Spleen (tissue), 11 donors: ENCODE measurements around the gene CDIPT. TPM values are rescaled to one million over a fixed set of nuclear protein-coding genes. Genes with fewer than 3 reads are reported as not detected.

ENCODE experiments used
- DNase-seq: peaks from one replicate; pipeline ENCODE4 v3.0.0-alpha.2; 2020
- H3K27ac ChIP-seq, 8 donors: fragments of 200-600 bp; sonication (generic) in 7 of 8; 1 replicate in 4 of 8; 2 replicates in 4 of 8; pipeline versions ENCODE4 v1.5.0 to v1.8.0; 2016 to 2021; ENCODE audit warnings: inconsistent platforms in 4 of 8, mild to moderate bottlenecking in 4 of 8, moderate library complexity in 1 of 8
- H3K27me3 ChIP-seq, 7 donors: fragments of 200-600 bp; sonication (generic) in 6 of 7; replicated peaks in 1 of 7; 1 replicate in 4 of 7; 2 replicates in 3 of 7; pipeline versions ENCODE4 v1.5.0 to v1.8.0; 2016 to 2021; ENCODE audit warnings: inconsistent platforms in 3 of 7, mild to moderate bottlenecking in 1 of 7
- H3K36me3 ChIP-seq, 6 donors: fragments of 200-600 bp; sonication (generic) in 5 of 6; 1 replicate in 4 of 6; 2 replicates in 2 of 6; pipeline versions ENCODE4 v1.5.0 to v1.8.0; 2016 to 2021; ENCODE audit warnings: inconsistent platforms in 2 of 6
- H3K4me1 ChIP-seq, 6 donors: fragments of 200-600 bp; sonication (generic) in 5 of 6; 1 replicate in 3 of 6; 2 replicates in 3 of 6; pipeline versions ENCODE4 v1.5.0 to v1.8.0; 2016 to 2021; ENCODE audit warnings: inconsistent platforms in 3 of 6
- H3K4me3 ChIP-seq, 8 donors: fragments of 200-600 bp; sonication (generic) in 7 of 8; 1 replicate in 4 of 8; 2 replicates in 4 of 8; pipeline versions ENCODE4 v1.5.0 to v1.8.0; 2016 to 2021; ENCODE audit warnings: inconsistent platforms in 4 of 8, mild to moderate bottlenecking in 4 of 8, moderate library complexity in 2 of 8
- H3K9me3 ChIP-seq, 8 donors: fragments of 200-600 bp; sonication (generic) in 7 of 8; 1 replicate in 4 of 8; 2 replicates in 4 of 8; pipeline versions ENCODE4 v1.5.0 to v1.8.0; 2016 to 2021; ENCODE audit warnings: inconsistent platforms in 4 of 8
- CTCF ChIP-seq, 11 experiments: fragments of 200-600 bp in 7 of 11; fragments of 450-650 bp in 4 of 11; sonication (generic) in 4 of 11; IDR thresholded peaks in 8 of 11; conservative IDR thresholded peaks in 3 of 11; 1 replicate in 7 of 11; 2 replicates in 4 of 11; pipeline versions ENCODE4 v1.4.0 to v1.8.0; 2016 to 2021; ENCODE audit warnings: antibody characterized with exemption in 11 of 11, inconsistent platforms in 4 of 11, mild to moderate bottlenecking in 1 of 11
- POLR2A ChIP-seq, 3 donors: fragments of 450-650 bp; IDR thresholded peaks; one replicate each; pipeline ENCODE4 v1.5.1; 2017; ENCODE audit warnings: antibody characterized with exemption in 3 of 3, mild to moderate bottlenecking in 1 of 3
- POLR2AphosphoS5 ChIP-seq, 3 donors: sonication (generic); formaldehyde crosslinking; IDR thresholded peaks; one replicate each; pipeline ENCODE4 v1.5.1; 2017; ENCODE audit warnings: antibody characterized with exemption in 3 of 3
- WGBS, 5 donors: extraction: QIAGEN DNeasy Blood & Tissue Kit in 3 of 5; methylation state at CpG; one replicate each; pipeline versions ENCODE4 v1.1.5 to v1.1.7; 2013 to 2018; 5-methylcytosine and 5-hydroxymethylcytosine counted together
- intact Hi-C: fragments of 100-400 bp; cut with DNase I; formaldehyde crosslinking; loops from one replicate; pipeline ENCODE4 v1.15.0; 2023; ENCODE audit warnings: low total_unique reads
- polyA plus RNA-seq, 3 donors: library from polyadenylated mRNA; stranded (reverse); fragments of 200-250 nt; gene quantifications; one replicate each; pipeline ENCODE4 v1.2.1, GENCODE V29; 2013
- total RNA-seq, 7 donors: library from RNA; depleted of rRNA in 3 of 7; stranded (reverse); fragments of >200 nt in 3 of 7; fragmentation: NEBNext Ultra II Directional in 4 of 7; extraction: Animal tissue kit (Norgen Biotek cat#: 25700) in 4 of 7; gene quantifications; one replicate each; pipeline versions ENCODE4 v1.1.0 to v1.2.1, GENCODE V29; 2016 to 2021
- donor health status: healthy with polysubstance abuse.
- donor health status: DM: no; HTN: no; CAD: no; lungs with moderate emphysema.
- donor health status: DM: no; HTN: no; CAD: no.
- donor health status: Bipolar disorder and iron deficiency.
- donor health status: healthy.
- donor health status: DM: no; HTN: no; CAD: no.
- donor health status: DM: yes; HTN: yes; CAD: no.

CDIPT gene
- total and polyA plus RNA-seq, 10 donors: 43.7 to 81.2 (median 65.5) TPM

- intact Hi-C loops: no loop called here
- Histone ChIP-seq H3K4me3 (no peak overlapping the region), H3K27ac (no peak overlapping the region), H3K36me3 (peaks cover 0 to 100% (median 78%) of the 10 kb centered on the region in 6 donors), H3K9me3 (no peaks in the 10 kb centered on the region), H3K27me3 (no peaks in the 10 kb centered on the region), H3K4me1 (peaks cover 0 to 19% (median 13%) of the 10 kb centered on the region in 6 donors)
- DNase-seq: no peak
- 90 to 97% (median 94%) methylated on average over 18 to 28 of the region's 28 CpGs for WGBS, 5 donors
- TF ChIP-seq POLR2A (IDR thresholded peaks at IDR 0.05): no peak
- no peak for TF ChIP-seq CTCF (IDR thresholded peaks at IDR 0.05 in 8 of 11, conservative IDR thresholded peaks at IDR 0.05 in 3 of 11)
- peak in 1 of 3 donors; percentile 61 for TF ChIP-seq POLR2AphosphoS5 (IDR thresholded peaks at IDR 0.05)
Observed at GRCh38 chr16:29844575-29845331, 18.3 kb downstream of the CDIPT start.

- TF ChIP-seq POLR2AphosphoS5 (IDR thresholded peaks at IDR 0.05): no peak
- no peak for TF ChIP-seq CTCF (IDR thresholded peaks at IDR 0.05 in 8 of 11, conservative IDR thresholded peaks at IDR 0.05 in 3 of 11)
- TF ChIP-seq POLR2A (IDR thresholded peaks at IDR 0.05): no peak
- peaks cover 0 to 21% (median 13%) of the 10 kb centered on the region in 6 donors for H3K4me1 ChIP-seq
- no peak overlapping the region for H3K4me3 ChIP-seq
- 90 to 95% (median 93%) methylated on average over 5 to 8 of the region's 8 CpGs for WGBS, 5 donors
- no peak for DNase-seq
- no peak overlapping the region for H3K27ac ChIP-seq
- intact Hi-C loops: no loop called here
- H3K9me3 ChIP-seq: no peaks in the 10 kb centered on the region
- peaks cover 0 to 100% (median 86%) of the 10 kb centered on the region in 6 donors for H3K36me3 ChIP-seq
- H3K27me3 ChIP-seq: no peaks in the 10 kb centered on the region
Observed at GRCh38 chr16:29843931-29844330, 19.1 kb downstream of the CDIPT start.

GRCh38 chr16:29842732-29843346 lies 20.2 kb downstream of the CDIPT start:
- TF ChIP-seq POLR2AphosphoS5 (IDR thresholded peaks at IDR 0.05) (peak in 1 of 3 donors; percentile 34), CTCF (IDR thresholded peaks at IDR 0.05 in 8 of 11, conservative IDR thresholded peaks at IDR 0.05 in 3 of 11) (no peak), POLR2A (IDR thresholded peaks at IDR 0.05) (no peak)
- Histone ChIP-seq H3K9me3 (no peaks in the 10 kb centered on the region), H3K36me3 (peaks cover 0 to 100% (median 93%) of the 10 kb centered on the region in 6 donors), H3K4me1 (peaks cover 0 to 17% (median 6%) of the 10 kb centered on the region in 6 donors), H3K4me3 (no peak overlapping the region), H3K27me3 (no peaks in the 10 kb centered on the region), H3K27ac (no peak overlapping the region)
- intact Hi-C loops: no loop called here
- 95 to 97% (median 96%) methylated on average over 9 of the region's 9 CpGs for WGBS, 5 donors
- DNase-seq: no peak

- peaks cover 0 to 100% (median 93%) of the 10 kb centered on the region in 6 donors for H3K36me3 ChIP-seq
- no peak overlapping the region for H3K27ac ChIP-seq
- TF ChIP-seq CTCF (IDR thresholded peaks at IDR 0.05 in 8 of 11, conservative IDR thresholded peaks at IDR 0.05 in 3 of 11) (no peak), POLR2AphosphoS5 (IDR thresholded peaks at IDR 0.05) (peak in 1 of 3 donors; percentile 71)
- WGBS, 5 donors: 92 to 97% (median 94%) methylated on average over 11 to 23 of the region's 23 CpGs
- no peak for DNase-seq
- no peaks in the 10 kb centered on the region for H3K27me3 ChIP-seq
- peaks cover 0 to 17% (median 6%) of the 10 kb centered on the region in 6 donors for H3K4me1 ChIP-seq
- intact Hi-C loops: no loop called here
- H3K9me3 ChIP-seq: no peaks in the 10 kb centered on the region
- H3K4me3 ChIP-seq: no peak overlapping the region
Observed at GRCh38 chr16:29841631-29842030, 21.4 kb downstream of the CDIPT start.
